ENCODE measurements around the gene CTBS.

Gene CTBS

GRCh38 chr1:84502927-84503326 lies 71.3 kb downstream of the CTBS start:
- peaks cover 60% of the 10 kb centered on the region for H3K79me2 ChIP-seq (ENCODE audit: low read length)
- DNase-seq, result no peak
- H3K27me3 ChIP-seq (replicated peaks; ENCODE audit: insufficient read depth, low read length), result no peaks in the 10 kb centered on the region
- H3K4me3 ChIP-seq (ENCODE audit: low read length), result no peak overlapping the region
- H4K20me1 ChIP-seq (ENCODE audit: insufficient read depth, low read length), result no peaks in the 10 kb centered on the region
- H3F3A ChIP-seq (ENCODE audit: insufficient read depth, low read length), result peaks cover 17% of the 10 kb centered on the region; the same call in 1 of the 2 replicates
- no peaks in the 10 kb centered on the region for H3K4me1 ChIP-seq (ENCODE audit: low read length)
- H3K9me3 ChIP-seq (replicated peaks; ENCODE audit: insufficient read depth, low read length), result no peaks in the 10 kb centered on the region
- H3K4me2 ChIP-seq (ENCODE audit: low read depth, low read length), result no peak overlapping the region
- no peak overlapping the region for H2AFZ ChIP-seq (ENCODE audit: low read length)
- no peak overlapping the region for H3K9ac ChIP-seq (ENCODE audit: low read length)
- no peak for TF ChIP-seq EZH2phosphoT487 (IDR thresholded peaks at IDR 0.05; ENCODE audit: low read length)
- TF ChIP-seq, protein P1, sequence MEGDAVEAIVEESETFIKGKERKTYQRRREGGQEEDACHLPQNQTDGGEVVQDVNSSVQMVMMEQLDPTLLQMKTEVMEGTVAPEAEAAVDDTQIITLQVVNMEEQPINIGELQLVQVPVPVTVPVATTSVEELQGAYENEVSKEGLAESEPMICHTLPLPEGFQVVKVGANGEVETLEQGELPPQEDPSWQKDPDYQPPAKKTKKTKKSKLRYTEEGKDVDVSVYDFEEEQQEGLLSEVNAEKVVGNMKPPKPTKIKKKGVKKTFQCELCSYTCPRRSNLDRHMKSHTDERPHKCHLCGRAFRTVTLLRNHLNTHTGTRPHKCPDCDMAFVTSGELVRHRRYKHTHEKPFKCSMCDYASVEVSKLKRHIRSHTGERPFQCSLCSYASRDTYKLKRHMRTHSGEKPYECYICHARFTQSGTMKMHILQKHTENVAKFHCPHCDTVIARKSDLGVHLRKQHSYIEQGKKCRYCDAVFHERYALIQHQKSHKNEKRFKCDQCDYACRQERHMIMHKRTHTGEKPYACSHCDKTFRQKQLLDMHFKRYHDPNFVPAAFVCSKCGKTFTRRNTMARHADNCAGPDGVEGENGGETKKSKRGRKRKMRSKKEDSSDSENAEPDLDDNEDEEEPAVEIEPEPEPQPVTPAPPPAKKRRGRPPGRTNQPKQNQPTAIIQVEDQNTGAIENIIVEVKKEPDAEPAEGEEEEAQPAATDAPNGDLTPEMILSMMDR (IDR thresholded peaks at IDR 0.05; ENCODE audit: low read length), result no peak
- H3K36me3 ChIP-seq (replicated peaks; ENCODE audit: insufficient read depth, low read length), result no peaks in the 10 kb centered on the region
- no peak overlapping the region for H3K27ac ChIP-seq (ENCODE audit: low read length)
- no peaks in the 10 kb centered on the region for H3K9me2 ChIP-seq (replicated peaks; ENCODE audit: insufficient read depth, low read length)

Measured in MM.1S (cell line).